GM12878 (cell line): ENCODE measurements around the gene MEGF6.

ENCODE experiments used
- CTCF ChIP-seq, 3 experiments: IDR thresholded peaks in 2 of 3; conservative IDR thresholded peaks in 1 of 3; 2 replicates each; pipeline ENCODE4 v1.5.1; 2011; ENCODE audit warnings: low read depth in 3 of 3, low read length in 3 of 3, mild to moderate bottlenecking in 3 of 3, control low read depth in 2 of 3, moderate library complexity in 2 of 3, inconsistent platforms in 1 of 3, mixed read lengths in 1 of 3; ENCODE audit not compliant: control insufficient read depth in 2 of 3, insufficient read depth in 1 of 3; ENCODE audit errors: extremely low read depth in 1 of 3
- NRF1 ChIP-seq: conservative IDR thresholded peaks from 2 replicates; pipeline ENCODE4 v1.6.1; 2011; ENCODE audit warnings: mild to moderate bottlenecking, low read depth, low read length, improper control_type of control experiment
- POLR2A ChIP-seq: IDR thresholded peaks from 2 replicates; pipeline ENCODE4 v1.6.1; 2011; ENCODE audit warnings: low read depth, mild to moderate bottlenecking, low read length

GRCh38 chr1:3634059-3634800 lies 22.9 kb upstream of the MEGF6 start:
- no peak for TF ChIP-seq NRF1
- no peak for TF ChIP-seq POLR2A
- no peak for TF ChIP-seq CTCF (IDR thresholded peaks at IDR 0.05 in 2 of 3, conservative IDR thresholded peaks at IDR 0.05 in 1 of 3; ENCODE audit: control insufficient read depth in 2 of 3, extremely low read depth in 1 of 3, insufficient read depth in 1 of 3, low read depth in 3 of 3, low read length in 3 of 3)
